Measurements from ENCODE around the gene GRIN3A. TPM values are rescaled to one million over a fixed set of nuclear protein-coding genes. Genes with fewer than 3 reads are reported as not detected.

The GRIN3A gene
- total and polyA plus RNA-seq, 9 of the 15 experiments (the other 6 are each of a cell fraction or from before 2014, with no cell fraction given): 0.01 to 0.03 TPM; not detected in 7

GRCh38 chr9:101527066-101527465 lies 211.4 kb downstream of the GRIN3A start:
- no peaks in the 10 kb centered on the region for H3K36me3 ChIP-seq (ENCODE audit: control insufficient read depth, insufficient read depth, low read length)
- no peaks in the 10 kb centered on the region for H3K79me2 ChIP-seq (ENCODE audit: control insufficient read depth, insufficient read depth, low read length)
- H3K4me2 ChIP-seq (ENCODE audit: insufficient read depth, low read length): no peak overlapping the region
- FAIRE-seq (no peak), ATAC-seq (no peak), DNase-seq (ENCODE audit: extremely low read depth in 1 of 4, low spot score in 3 of 4) (no peak)
- in situ Hi-C loops (cut with MboI) (loop anchor here (25.0 kb wide), 1 partner anchor 815 kb away; no protein-coding TSS in a partner anchor), intact Hi-C loops (cut with micrococcal nuclease) (loop anchor here (5.0 kb wide), 1 partner anchor 410 kb away; no protein-coding TSS in a partner anchor)
- no peaks in the 10 kb centered on the region for H4K20me1 ChIP-seq (replicated peaks; ENCODE audit: control insufficient read depth, insufficient read depth, low read length)
- TF ChIP-seq ZNF277 (CRISPR knock-in tag; IDR thresholded peaks at IDR 0.05; ENCODE audit: borderline replicate concordance): no peak
- TF ChIP-seq ZNF280A (IDR thresholded peaks at IDR 0.05; ENCODE audit: low read depth, partially characterized antibody): no peak
- ChIA-PET CTCF (ENCODE audit: low intra/inter-chr PET ratio) (interaction anchor here (1.1 kb wide), 1 partner anchor 77 kb away, joined by 4 read pairs; no protein-coding TSS in a partner anchor), POLR2A (interaction anchor here (0.8 kb wide), 1 partner anchor 490 kb away, joined by 3 read pairs; no protein-coding TSS in a partner anchor)
- H3K9me1 ChIP-seq (ENCODE audit: control insufficient read depth, insufficient read depth, low read length): no peaks in the 10 kb centered on the region
- H3K9ac ChIP-seq (ENCODE audit: insufficient read depth in 1 of 2, low read depth in 2 of 2, low read length in 2 of 2): no peak overlapping the region
- no peak overlapping the region for H3K4me3 ChIP-seq
- WGBS (ENCODE audit: insufficient coverage, low coverage, missing lambda C conversion rate): 2% methylated on average over 6 of the region's 6 CpGs
- no TSS peak for BruUV-seq (replicated peaks)
- no peaks in the 10 kb centered on the region for H3K9me3 ChIP-seq (replicated peaks; ENCODE audit: control insufficient read depth, insufficient read depth, low read depth, low read length)
- H3K27me3 ChIP-seq (ENCODE audit: control insufficient read depth in 2 of 2, insufficient read depth in 2 of 2, low read length in 2 of 2): peaks cover 0 to 13% of the 10 kb centered on the region in 2 experiments; a peak in 1 of 5 replicates
- no peaks in the 10 kb centered on the region; a peak in 1 of 5 replicates for H3K4me1 ChIP-seq (replicated peaks in 1 of 2; ENCODE audit: control insufficient read depth in 2 of 2, insufficient read depth in 2 of 2, low read length in 2 of 2)
- no peak overlapping the region for H3K27ac ChIP-seq (ENCODE audit: extremely low read depth, low read depth, low read length)
- H2AFZ ChIP-seq (ENCODE audit: low read depth, low read length): no peak overlapping the region
